ENCODE data around the gene SLC9A2. TPM values are rescaled to one million over a fixed set of nuclear protein-coding genes. Genes with fewer than 3 reads are reported as not detected.
A peak's percentile ranks its signal among the peaks of the same experiment; 100 is the strongest.

The SLC9A2 gene, protein sequence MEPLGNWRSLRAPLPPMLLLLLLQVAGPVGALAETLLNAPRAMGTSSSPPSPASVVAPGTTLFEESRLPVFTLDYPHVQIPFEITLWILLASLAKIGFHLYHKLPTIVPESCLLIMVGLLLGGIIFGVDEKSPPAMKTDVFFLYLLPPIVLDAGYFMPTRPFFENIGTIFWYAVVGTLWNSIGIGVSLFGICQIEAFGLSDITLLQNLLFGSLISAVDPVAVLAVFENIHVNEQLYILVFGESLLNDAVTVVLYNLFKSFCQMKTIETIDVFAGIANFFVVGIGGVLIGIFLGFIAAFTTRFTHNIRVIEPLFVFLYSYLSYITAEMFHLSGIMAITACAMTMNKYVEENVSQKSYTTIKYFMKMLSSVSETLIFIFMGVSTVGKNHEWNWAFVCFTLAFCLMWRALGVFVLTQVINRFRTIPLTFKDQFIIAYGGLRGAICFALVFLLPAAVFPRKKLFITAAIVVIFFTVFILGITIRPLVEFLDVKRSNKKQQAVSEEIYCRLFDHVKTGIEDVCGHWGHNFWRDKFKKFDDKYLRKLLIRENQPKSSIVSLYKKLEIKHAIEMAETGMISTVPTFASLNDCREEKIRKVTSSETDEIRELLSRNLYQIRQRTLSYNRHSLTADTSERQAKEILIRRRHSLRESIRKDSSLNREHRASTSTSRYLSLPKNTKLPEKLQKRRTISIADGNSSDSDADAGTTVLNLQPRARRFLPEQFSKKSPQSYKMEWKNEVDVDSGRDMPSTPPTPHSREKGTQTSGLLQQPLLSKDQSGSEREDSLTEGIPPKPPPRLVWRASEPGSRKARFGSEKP
- not detected for total RNA-seq (2021; fragmentation: NEBNext Ultra II Directional; extraction: Animal tissue kit (Norgen Biotek cat#: 25700))
- long read RNA-seq = 0 reads

DNA sequence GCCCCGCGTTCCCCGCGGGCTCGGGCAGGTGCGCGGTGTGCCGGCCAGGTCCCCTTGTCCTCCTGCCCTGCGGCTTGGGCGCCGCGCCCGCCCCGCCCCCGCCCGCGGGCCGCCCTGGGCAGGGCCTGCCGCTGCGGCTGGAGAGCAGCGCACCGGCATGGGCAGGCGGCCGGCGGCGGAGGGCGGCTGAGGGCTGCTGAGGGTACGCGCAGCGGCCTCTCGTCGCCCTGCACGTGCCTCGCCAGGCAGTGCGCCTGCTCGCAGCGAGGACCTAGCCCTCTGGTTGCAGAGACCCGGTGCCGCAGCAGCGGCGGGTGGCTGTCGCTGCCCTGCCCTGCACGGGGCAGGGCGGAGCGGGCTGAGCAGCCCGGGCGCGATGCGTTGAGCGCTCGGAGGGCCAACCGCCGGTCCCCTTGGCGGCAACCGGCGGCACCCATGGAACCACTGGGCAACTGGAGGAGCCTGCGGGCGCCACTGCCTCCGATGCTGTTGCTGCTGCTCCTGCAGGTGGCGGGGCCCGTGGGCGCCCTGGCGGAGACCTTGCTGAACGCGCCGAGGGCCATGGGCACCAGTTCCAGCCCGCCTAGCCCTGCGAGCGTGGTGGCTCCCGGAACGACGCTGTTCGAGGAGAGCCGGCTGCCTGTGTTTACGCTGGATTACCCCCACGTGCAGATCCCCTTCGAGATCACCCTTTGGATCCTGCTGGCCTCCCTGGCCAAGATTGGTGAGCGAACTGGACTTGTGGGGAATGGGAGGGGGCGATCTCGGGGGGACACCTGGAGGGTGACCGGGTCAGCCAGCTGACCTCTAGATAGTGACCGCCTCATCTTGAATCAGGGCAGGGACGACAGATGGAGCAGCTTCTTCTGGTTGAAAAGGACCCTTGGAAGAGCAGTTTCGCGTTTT is at the start of gene SLC9A2:
SLC9A2 (plus strand) TSS at position 140 of the 906 bp plus-strand sequence; CDS start at position 436, 296 bp downstream.
- Mint-ChIP-seq H3K9me3 (no peaks in the 10 kb centered on the region), H3K4me3 (peak within 1 kb of the TSS; percentile 71)

GRCh38 chr2:102575888-102576287 is 43.5 kb upstream of the SLC9A2 start:
- H3K4me1 Mint-ChIP-seq (ENCODE audit: low read depth) = no peaks in the 10 kb centered on the region
- no peaks in the 10 kb centered on the region for H3K27me3 Mint-ChIP-seq (ENCODE audit: insufficient read depth)
- no peaks in the 10 kb centered on the region for H3K36me3 Mint-ChIP-seq (ENCODE audit: low read depth)
- DNase-seq = no peak
- no peaks in the 10 kb centered on the region for H3K9me3 Mint-ChIP-seq
- H3K27ac Mint-ChIP-seq = no peak overlapping the region
- no peak overlapping the region for H3K4me3 Mint-ChIP-seq
- no peak for TF ChIP-seq CTCF (IDR thresholded peaks at IDR 0.05)

More for the DNA sequence above, at the start of gene SLC9A2:
- no peak for TF ChIP-seq CTCF (IDR thresholded peaks at IDR 0.05)
- Mint-ChIP-seq H3K36me3 (ENCODE audit: low read depth) (no peaks in the 10 kb centered on the region), H3K4me1 (ENCODE audit: low read depth) (peaks cover 9% of the 10 kb centered on the region), H3K27me3 (ENCODE audit: insufficient read depth) (peaks cover 30% of the 10 kb centered on the region), H3K27ac (no peak within 1 kb of the TSS)
- DNase-seq = no peak

DNA sequence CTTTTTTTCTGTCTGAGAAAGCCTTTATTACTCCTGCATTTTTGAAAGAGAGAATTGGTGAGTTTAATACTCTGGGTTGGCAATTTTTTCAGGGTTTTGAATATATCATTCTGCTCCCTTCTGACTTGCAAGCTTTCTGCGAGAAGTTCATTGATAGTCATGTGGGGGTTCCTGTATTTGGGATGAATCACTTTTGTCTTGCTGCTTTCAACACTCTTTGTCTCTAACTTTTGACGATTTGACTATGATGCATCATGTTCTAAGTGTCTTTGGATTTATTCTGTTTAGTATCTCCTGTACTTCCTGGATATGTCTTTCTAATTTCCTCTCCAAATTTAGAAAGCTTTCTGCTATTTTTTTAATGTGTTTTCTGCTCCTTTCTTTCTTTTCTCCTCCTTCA is 41.0 kb upstream of the SLC9A2 start:
- H3K4me1 Mint-ChIP-seq (ENCODE audit: low read depth) = no peaks in the 10 kb centered on the region
- H3K27ac Mint-ChIP-seq = no peak overlapping the region
- no peak overlapping the region for H3K4me3 Mint-ChIP-seq
- no peaks in the 10 kb centered on the region for H3K27me3 Mint-ChIP-seq (ENCODE audit: insufficient read depth)
- H3K36me3 Mint-ChIP-seq (ENCODE audit: low read depth) = no peaks in the 10 kb centered on the region
- no peak for TF ChIP-seq CTCF (IDR thresholded peaks at IDR 0.05)
- no peaks in the 10 kb centered on the region for H3K9me3 Mint-ChIP-seq
- no peak for DNase-seq

DNA sequence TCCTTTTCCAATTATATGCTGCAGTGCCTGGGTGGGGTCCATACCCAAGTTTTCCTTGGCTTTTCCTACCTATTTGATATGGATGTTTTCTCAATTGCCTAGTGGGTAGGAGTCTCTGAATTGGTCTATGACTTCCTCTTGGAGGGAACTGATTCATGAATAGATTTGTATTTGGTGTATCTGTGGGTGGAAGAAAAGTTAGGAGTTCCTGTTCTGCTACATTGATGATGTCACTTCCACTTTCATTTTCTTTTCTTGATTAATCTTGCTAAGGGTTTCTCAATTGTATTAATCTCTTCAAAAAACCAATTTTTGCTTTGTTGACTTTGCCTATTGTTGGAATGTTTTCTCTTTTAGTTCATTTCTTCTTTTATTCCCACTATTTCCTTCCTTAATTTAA is 37.4 kb upstream of the SLC9A2 start:
- TF ChIP-seq CTCF (IDR thresholded peaks at IDR 0.05) = no peak
- H3K4me3 Mint-ChIP-seq = 0 out of 2 replicates have a peak overlapping the region, but pooled peaks have one; percentile 11
- H3K9me3 Mint-ChIP-seq = no peaks in the 10 kb centered on the region
- H3K27ac Mint-ChIP-seq = no peak overlapping the region
- H3K4me1 Mint-ChIP-seq (ENCODE audit: low read depth) = no peaks in the 10 kb centered on the region
- H3K36me3 Mint-ChIP-seq (ENCODE audit: low read depth) = no peaks in the 10 kb centered on the region
- peaks cover 3% of the 10 kb centered on the region; the same call in 1 of the 2 replicates for H3K27me3 Mint-ChIP-seq (ENCODE audit: insufficient read depth)
- DNase-seq = no peak

DNA sequence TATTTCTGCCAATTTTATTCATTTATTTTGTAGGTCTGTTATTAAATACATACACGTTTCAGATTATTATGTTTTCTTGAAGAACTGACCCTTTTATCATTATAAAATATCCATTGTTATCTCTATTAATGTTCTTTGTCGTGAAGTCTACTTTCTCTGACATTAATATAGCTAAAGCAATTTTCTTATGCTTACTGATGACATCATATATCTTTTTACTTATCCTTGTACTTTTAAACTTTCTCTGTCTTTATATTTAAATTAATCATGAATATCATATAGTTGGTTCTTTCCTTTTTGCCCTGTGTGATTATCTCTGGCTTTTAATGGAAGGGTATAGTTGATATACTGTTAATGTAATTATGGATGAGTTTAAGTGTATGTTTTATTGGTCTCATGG is 36.5 kb upstream of the SLC9A2 start:
- H3K27me3 Mint-ChIP-seq (ENCODE audit: insufficient read depth) = peaks cover 3% of the 10 kb centered on the region; the same call in 1 of the 2 replicates
- DNase-seq = no peak
- H3K4me3 Mint-ChIP-seq = no peak overlapping the region
- H3K4me1 Mint-ChIP-seq (ENCODE audit: low read depth) = no peaks in the 10 kb centered on the region
- no peaks in the 10 kb centered on the region for H3K36me3 Mint-ChIP-seq (ENCODE audit: low read depth)
- H3K27ac Mint-ChIP-seq = no peak overlapping the region
- H3K9me3 Mint-ChIP-seq = no peaks in the 10 kb centered on the region
- no peak for TF ChIP-seq CTCF (IDR thresholded peaks at IDR 0.05)
